GM18520 (cell line): ENCODE results near the gene TRAIP.
"Not testable (repeated sequence)": the region's sequence is repeated elsewhere in the genome, so short reads cannot be mapped to it uniquely, and the experiment has no call there.

ENCODE experiments used
- ATAC-seq: cut with Tn5 transposase; IDR thresholded peaks from one replicate; pipeline ENCODE4 v1.9.1; 2021; ENCODE audit not compliant: unreplicated experiment

TRAIP gene, protein sequence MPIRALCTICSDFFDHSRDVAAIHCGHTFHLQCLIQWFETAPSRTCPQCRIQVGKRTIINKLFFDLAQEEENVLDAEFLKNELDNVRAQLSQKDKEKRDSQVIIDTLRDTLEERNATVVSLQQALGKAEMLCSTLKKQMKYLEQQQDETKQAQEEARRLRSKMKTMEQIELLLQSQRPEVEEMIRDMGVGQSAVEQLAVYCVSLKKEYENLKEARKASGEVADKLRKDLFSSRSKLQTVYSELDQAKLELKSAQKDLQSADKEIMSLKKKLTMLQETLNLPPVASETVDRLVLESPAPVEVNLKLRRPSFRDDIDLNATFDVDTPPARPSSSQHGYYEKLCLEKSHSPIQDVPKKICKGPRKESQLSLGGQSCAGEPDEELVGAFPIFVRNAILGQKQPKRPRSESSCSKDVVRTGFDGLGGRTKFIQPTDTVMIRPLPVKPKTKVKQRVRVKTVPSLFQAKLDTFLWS

DNA sequence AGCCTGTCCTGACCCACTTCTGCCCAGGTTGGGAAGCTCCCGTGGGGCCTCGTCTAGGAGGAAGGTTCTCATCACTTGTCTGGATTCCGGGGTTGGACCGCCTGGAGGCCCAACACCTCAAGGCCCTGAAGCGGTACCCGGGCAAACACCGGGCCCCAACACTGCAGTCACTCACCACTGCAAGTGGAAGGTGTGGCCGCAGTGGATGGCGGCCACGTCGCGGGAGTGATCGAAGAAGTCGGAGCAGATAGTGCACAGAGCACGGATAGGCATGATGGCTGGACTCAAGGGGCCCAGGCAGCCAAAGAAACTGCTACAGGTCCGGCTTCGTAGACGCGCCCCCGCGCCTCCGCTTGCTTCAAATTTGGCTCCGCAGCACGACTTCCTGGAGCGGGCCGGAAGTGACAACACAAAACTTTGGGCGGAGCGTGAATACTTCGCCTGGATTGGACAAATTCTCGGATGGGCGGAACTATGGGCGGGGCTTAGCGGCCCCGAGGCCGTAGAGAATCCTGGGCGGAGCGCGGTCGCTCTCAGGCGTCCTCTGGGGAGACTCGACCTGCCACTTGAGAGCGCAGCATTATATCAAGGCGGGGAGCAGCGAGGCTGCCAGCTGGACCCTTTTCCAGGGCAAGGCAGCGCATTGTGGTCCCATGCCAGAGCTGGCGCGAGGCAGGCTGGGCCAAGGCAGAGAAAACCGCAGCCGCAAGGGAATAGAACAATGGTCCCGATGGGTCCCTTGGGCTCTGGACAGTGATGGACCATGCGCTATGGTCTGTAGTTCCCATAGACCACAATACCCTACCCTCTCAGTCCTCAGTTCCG, at the start of gene TRAIP:
Gene TRAIP (minus strand): TSS at position 384 of the 825 bp plus-strand sequence. CDS start 111 bp downstream, at position 273.
- ATAC-seq: peak; percentile 86

DNA sequence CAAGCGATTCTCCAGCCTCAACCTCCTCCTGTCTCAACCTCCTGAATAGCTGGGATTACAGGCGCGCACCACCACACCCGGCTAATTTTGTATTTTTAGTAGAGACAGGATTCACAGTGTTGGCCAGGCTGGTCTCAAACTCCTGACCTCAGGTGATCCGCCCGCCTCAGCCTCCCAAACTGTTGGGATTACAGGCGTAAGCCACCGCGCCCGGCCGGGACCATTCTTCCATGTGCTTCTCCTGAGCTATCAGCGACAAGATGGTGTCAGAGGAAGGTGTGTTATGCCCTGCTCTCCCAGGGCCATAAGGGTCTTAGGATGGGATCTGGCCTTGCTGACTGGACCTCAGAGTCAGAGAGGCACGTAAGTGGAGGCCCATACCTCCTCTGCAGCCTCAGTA, 48.1 kb upstream of the TRAIP start:
- not testable (repeated sequence) for ATAC-seq

DNA sequence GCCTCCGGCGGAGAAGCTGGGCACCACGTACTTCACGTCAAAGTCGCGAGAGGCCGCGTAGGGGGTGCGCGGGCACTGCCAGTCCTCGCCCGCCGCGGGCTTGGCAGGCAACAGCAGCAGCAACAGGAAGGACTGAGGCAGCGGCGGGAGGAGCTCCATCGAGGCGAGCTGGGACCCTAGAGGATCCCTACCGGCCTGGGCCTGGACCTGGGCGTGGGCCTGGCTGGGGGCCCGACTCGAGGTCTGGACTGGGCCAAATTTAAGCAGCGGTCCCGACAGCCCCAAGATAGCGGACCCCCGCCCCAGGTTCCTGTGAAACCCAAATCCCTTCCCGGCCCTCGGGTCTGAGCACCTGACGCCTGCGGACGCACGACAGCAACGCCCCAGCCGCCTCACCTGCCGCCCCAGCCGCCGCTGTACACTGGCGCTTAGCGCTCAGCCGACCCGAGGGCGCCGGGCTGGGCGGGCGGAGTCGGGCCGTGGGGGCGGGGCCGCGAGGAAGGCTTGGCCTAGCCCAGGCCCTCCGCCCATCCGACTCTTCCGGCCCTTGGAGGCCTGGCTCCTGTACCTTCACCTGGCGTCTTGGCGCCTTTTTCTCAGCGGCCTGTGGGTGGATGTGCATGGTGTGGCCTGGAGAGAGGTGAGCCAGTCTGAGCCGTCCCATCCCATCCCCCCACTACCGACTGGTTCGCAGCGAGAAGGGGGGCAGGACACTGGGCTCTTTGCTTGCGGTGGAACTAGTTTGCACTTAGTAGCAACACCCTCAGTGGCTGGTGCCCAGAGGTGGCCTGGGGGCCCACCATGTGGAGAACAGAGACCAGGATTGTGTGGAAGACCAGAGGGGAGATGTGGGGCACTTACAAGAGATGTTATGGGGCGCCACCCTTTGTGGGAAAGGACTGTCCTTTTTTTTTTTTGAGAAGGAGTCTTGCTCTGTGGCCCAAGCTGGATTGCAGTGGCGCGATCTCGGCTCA, 47.4 kb upstream of the TRAIP start, which contains the start of gene MST1R:
Gene MST1R (minus strand): TSS at position 423 of the 974 bp plus-strand sequence. CDS start 264 bp downstream, at position 159.
- no peak for ATAC-seq

DNA sequence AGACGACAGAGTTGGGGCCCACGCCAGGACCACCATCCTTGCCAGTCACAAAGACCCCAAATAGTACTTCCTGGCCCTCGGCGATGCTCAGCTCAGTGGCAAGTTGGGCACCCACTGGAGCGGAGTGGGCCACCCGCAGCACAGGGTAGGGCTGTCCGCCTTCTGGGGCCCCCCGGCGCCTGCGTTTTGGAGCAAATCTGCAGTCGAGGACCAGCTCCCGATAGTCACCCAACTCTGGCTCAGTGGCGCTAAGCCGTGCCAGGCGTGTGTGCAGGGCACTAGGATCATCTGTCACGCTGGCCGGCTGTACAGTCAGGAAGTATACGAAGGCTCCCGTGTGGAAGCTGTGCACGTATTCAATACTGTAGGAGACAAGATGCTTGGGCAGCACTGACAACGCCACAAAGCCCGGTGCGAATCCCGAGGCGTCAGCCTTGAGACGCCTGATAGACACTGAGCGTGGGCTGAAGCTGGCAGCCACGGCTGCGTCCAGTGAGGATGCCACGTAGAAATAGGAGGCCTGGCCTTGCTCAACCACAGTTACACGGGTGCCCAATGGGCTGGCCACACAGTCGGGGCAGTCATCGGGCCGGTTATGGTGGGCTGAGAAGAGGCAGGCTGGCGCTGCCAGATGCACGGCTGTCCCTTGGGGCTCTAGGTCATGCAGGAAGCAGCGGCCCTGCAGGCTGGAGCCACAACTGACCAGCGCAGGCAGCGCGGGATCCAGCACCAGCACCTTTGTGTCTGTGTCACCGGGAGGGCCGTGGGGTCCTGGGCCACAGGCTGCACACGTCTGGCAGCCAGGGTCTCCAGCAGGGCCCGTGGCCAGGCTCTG, 46.4 kb upstream of the TRAIP start:
- ATAC-seq: no peak

DNA sequence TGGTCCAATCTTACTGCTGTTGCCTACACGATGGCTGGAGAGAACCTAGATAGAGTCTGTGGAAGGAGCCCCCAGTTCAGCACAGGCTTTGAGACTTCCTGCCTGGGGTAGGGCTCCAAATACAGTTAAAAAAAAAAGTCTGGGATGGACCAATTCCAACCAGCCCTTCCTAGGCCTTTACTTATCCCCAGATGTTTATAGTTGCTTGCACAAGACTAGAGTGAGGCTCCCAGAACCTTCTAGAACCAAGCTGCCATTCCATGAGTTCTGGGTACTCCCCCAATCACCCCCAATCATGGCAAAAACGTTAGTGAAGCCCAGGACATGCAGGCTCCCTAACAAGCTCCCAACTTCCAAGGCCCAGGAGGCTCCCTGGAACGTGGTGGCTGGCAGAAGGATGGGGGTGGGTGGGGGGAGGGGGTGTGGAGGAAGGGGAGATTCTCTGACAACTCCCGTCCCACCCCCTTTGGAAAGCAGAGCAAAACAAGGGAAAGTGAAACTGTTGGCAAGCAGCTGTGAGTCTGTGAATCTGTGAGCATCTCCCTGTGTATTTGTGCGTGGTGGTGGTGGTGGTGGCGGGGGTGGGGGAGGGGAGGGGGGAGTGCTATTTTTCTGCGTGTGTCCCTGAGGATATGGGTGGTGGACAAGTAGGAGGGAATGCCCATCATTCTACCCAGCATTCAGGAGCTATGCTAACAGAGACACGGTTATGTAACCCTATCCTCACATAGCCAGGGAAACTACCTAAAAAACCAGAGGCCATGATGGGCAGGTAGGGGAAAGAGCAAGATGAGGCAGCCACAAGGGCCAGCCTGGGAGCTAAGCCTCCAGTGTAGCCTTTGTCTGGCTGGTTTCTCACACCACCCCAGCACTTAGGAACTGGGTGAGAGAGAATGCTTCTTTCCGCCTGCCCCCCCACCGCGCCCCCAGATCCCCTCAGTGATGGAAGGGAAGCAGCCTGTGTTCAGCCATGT, 45.3 kb upstream of the TRAIP start:
- ATAC-seq: no peak

DNA sequence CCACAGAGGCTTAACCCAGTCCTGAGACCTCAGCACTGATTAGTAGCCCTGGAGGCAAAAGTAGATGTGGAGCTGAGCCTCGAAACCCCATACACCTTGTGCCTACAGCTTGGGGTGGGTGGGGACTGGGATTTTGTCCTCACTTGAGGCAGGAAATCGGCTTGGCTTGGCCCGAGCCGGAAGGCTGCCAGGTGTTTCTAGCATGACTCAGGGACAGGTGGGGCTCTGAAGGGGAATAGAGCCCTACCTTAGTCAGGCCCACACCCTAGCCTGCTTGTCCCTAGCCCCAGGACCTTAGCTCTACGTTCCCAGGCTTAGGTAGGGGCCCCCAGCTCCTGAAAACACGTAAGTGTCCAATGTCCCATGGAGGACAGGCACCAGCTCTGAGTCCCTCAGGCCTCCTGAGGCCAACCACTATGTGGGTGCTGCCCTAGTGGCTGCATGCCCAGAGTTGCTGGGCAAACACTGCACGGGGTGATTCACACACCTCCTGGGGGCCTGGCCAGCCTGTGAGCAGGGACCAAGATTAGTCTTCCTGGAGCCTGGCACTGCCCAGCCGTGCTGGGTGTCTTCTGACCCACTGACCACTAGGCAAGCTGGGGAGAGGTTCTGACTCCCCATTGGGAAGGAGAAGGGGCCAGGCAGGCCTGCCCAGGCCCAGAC, 44.3 kb upstream of the TRAIP start:
- ATAC-seq: no peak

DNA sequence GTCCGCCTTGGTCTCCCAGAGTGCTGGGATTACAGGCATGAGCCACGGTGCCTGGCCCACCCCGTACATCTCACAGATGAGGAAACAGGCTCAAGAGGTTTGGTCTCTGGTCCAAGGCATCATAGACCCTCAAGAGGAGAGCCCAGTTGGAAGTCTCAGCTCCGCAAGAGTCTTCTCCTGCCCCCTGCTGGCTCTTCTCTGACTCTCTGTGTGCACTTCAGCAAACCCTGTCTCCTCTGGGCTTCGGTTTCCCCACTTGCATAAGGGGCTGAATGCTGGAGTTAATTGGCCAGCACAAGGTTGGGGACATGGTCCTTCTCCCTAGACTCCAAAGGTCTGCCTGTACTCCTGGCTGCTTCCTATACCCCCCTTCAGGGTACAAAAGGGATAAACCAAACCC, 43.5 kb upstream of the TRAIP start:
- no peak for ATAC-seq

DNA sequence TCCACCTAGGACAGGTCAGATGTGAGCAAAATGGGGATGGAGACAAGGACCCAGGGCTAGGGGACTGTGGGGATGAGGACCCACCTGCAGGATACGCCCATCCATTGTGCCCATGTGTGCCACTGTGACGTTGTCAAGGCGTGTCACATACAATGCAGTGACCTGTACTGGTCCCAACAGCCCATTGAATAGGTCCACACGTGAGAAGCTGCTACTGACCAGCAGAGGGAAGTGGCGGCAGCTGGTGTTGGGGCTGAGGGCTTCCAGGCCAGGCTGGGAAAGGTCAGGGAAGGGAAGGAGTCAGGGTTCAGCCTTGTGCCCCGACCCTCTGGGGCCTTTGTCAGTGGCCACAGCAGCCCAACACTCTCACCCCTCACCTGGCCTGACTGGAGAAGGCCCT, 42.6 kb upstream of the TRAIP start:
- no peak for ATAC-seq

DNA sequence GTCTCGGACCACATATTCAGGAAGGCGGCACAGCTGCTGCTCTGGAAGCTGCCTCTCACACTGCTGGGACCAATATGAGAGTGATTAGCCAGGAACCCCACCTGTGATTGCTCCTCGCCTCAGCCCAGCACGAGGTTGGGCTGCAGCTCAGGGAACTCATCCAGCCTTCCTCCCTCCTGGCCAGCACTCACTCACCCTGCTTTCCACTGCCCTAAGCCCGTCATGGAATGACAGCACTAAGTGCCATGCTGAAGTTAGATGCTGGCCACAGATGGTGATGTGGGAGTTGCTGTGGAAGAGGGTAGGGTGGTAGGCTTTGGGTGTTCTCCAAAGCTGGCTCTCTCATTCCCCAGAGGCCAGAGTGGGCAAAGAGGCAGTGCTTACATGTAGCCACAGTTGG, 40.0 kb upstream of the TRAIP start:
- no peak for ATAC-seq

DNA sequence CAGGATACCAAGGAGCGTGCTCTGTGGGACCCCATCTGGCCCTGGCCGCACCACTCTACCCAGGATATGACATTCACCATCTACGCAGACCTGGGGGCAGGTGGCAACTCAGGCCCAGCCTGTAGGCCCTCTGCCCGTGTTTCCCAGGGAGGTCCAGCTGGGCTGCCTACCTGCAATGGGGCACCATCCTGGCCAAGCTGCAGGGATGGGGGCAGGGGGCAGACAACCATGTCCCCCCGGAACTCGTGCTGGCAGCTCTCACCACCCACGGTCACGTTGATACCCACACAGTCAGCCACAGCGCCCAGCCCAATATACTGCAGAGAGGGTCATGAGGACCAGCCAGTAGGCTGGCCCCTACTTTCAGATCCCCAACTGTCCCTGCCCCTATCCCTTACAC, 39.4 kb upstream of the TRAIP start:
- no peak for ATAC-seq

DNA sequence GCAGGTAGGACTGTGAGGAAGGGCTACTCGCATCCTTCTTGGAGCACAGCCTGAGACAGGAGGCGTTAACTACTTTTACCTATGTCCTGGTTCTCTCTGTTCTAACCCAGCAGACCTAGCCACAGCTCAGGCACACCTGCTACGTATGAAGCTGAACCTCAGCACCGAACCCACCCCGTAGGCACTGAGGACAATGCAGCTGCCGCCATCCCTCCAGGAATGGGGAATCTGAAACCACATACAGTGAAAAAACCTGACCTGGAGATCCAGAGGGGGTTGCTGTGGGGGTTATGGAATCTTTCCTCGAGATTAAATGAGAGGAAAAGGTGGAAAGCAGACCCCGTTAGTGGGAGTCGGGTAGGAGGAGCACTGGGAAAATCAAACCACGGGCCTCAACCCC, 32.9 kb upstream of the TRAIP start:
- no peak for ATAC-seq

DNA sequence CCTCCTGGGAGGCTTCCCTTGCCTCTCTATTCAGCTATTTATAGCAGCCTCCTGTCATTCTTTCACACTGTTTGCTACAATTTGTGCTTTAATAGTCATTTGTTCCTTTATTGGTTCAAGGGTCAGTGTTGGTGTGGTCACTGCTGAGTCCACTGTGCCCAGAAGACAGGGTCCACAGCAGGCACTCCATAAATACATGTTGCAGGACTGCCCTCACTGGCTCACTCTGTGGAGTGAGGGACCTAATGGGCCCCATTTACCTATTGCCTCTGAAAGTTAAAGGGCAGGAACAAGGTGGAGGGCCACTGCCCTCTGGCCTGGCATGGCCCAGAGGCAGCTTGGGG, 30.5 kb upstream of the TRAIP start:
- ATAC-seq: no peak

DNA sequence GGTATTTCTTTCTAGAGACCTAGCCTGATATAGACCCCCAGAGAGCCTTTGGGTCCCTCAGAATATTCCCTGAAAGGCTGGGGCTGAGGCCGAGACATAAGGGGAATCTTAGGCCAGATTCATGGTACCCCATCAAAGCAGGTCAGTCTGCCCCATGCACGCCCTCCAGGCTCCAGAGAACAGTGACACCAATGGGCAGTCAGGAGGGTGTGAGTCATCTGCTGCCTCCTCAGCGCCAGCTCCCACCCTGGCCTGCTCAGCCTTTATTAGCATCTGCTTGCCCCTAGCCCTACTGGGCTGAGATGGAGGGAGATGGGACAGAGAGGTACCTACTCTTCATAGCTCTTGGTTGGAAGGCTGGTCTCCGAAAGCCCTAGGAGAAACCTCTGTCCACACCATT, 27.6 kb upstream of the TRAIP start:
- ATAC-seq: no peak

DNA sequence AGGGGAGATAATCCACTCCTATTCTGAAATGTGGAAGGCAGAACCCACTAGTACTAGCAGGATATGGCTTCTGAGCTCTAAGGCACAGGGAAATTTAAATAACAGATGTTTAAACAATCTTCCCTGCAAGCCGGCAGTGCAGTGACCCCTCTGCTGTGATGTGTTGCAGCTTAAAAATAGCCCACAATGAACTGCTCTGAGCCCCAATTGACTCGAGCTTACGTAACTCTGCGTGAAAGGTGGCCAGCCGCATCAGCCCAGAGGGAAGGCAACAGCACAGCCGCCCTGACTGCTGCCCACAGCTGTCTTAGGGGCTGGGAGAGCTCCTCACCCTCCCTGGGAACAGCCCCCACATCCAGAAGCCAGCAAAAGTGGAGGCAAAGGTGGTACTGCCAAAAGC, 25.8 kb upstream of the TRAIP start:
- ATAC-seq: no peak

DNA sequence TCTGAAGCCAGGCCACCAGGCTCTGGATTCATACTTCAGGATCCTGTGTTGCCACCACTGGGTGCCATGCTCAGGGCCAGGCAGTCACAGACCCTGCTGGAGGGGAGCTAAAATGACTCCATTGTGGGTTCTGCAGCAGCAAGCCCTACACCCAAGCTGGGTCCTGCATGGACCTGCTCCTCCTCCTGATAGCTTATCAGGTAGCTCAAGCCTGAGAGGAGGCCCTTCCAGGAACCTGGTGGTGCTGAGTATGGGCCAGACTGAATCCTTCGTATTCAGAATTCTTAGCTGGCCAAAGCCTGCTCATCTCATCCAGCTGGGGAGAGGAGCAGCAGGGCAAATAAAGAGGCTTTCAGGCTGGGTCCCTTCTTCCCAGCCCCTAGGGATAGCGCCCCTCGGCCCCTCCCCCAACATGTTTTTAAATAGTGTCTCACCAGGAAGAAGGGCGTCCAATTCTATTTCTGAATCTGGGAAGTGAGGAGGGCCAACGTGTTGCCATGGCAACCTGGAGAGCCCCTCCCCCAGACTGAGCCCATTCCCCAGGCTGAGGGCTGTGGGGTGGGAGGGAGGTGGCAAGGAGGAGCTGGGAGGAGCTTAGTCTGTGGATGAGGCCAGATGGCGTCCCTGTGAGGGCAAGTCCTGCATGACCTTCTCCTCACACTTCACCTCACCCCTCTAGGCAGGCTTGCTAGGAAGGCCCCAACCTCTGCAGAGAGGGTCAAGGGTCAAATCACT, 24.4 kb upstream of the TRAIP start:
- ATAC-seq: no peak

DNA sequence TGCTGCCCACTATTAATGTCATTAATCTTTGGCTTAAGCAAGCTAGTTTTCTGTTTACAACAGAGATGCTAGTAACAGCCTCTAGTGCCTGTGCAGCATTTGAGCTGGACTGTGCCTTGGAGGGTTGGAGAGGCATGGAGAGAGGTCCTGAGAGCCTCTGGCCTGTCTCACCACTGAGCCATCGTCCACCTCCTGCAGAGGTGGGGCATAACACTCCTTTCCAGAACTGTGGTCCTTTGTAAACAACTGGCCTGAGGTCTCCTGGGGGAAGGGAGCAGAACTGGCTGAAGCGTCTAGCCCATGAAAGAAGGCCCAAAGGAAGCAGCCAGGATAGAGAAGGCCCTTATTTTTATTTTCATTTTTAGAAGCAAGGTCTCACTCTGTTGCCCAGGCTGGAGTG, 23.4 kb upstream of the TRAIP start:
- no peak for ATAC-seq

DNA sequence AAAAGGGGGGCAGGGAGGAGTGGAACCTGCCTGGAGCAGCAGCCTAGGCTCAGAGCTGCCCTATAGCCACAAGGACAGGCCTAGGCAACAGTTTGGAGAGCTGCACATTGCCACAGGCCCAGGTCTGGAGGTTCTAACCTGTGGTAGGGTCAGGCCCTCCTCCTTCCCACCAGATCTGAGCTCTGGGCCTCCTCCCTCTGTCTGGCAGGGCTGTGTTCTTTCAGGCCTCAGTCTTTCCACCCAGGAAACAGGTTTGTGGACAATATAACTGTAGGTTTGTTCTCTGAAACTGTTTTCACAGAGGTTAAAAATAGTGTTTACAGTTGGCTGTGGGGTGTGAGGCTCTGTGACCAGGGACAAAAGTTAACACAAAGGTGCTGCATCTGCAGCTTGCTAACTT, 22.3 kb upstream of the TRAIP start:
- ATAC-seq: no peak

DNA sequence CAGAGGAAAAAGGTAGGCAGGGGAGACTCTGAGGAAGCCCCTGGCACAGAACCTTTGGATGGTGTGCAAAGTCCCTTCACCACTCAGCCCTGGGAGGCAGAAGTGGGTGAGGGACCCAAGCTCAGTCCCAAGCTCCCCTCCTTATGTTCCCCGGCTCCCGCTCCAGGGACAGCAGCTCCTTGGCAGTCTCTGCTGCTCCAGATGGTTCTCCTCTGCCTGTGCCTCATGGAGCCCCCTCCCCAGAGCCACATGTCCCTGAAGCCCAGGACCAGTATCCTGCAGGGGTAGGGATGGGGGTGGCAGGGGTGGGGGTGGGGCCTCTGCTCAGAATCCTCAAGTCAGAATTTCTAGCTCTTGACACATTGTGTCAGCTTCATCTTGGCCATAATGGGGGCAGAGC, 21.4 kb upstream of the TRAIP start:
- no peak for ATAC-seq
